ENCODE data around the gene PFKL.

- no peak for TF ChIP-seq POLR2A (IDR thresholded peaks at IDR 0.05; ENCODE audit: low read length)
- no peak for TF ChIP-seq GATA1 (IDR thresholded peaks at IDR 0.05; ENCODE audit: low read depth, low read length)
Observed at GRCh38 chr21:44281801-44282200, 18.1 kb upstream of the PFKL start.

All from erythroblast (primary cell).